GM21528 (cell line): ENCODE results near the gene ODF4.
A peak's percentile ranks its signal among the peaks of the same experiment; 100 is the strongest.
"Not testable (repeated sequence)": the region's sequence is repeated elsewhere in the genome, so short reads cannot be mapped to it uniquely, and the experiment has no call there.

Experiments used
- ATAC-seq: cut with Tn5 transposase; IDR thresholded peaks from one replicate; pipeline ENCODE4 v1.9.1; 2021; ENCODE audit warnings: mild to moderate bottlenecking, moderate library complexity; ENCODE audit not compliant: unreplicated experiment, low FRiP score

The ODF4 gene

GRCh38 chr17:8365143-8365542 lies 25.5 kb downstream of the ODF4 start:
- no peak for ATAC-seq

GRCh38 chr17:8366231-8366630 lies 26.6 kb downstream of the ODF4 start:
- ATAC-seq: no peak

GRCh38 chr17:8368193-8368592 lies 28.6 kb downstream of the ODF4 start:
- no peak for ATAC-seq

- ATAC-seq: no peak
Measured at GRCh38 chr17:8369944-8370343, 30.3 kb downstream of the ODF4 start.

GRCh38 chr17:8371786-8372185 lies 32.1 kb downstream of the ODF4 start:
- no peak for ATAC-seq

- ATAC-seq: no peak
Measured at GRCh38 chr17:8372422-8372821, 32.8 kb downstream of the ODF4 start.

- ATAC-seq: not testable (repeated sequence)
Measured at GRCh38 chr17:8373856-8374255, 34.2 kb downstream of the ODF4 start.

- no peak for ATAC-seq
Measured at GRCh38 chr17:8375738-8376259, 36.2 kb downstream of the ODF4 start.

- peak; percentile 75 for ATAC-seq
Measured at GRCh38 chr17:8376271-8377067, 36.8 kb downstream of the ODF4 start, which contains the start of gene KRABD2. Gene KRABD2, minus strand, starts transcription at chr17:8376704.

GRCh38 chr17:8377422-8377821 lies 37.8 kb downstream of the ODF4 start:
- ATAC-seq: no peak

GRCh38 chr17:8378117-8378516 lies 38.5 kb downstream of the ODF4 start:
- not testable (repeated sequence) for ATAC-seq

- no peak for ATAC-seq
Measured at GRCh38 chr17:8380049-8380448, 40.4 kb downstream of the ODF4 start.

- ATAC-seq: no peak
Measured at GRCh38 chr17:8382052-8382879, 42.6 kb downstream of the ODF4 start.

- peak; percentile 17 for ATAC-seq
Measured at GRCh38 chr17:8382880-8383142, 43.2 kb downstream of the ODF4 start.

GRCh38 chr17:8383143-8383822 lies 43.6 kb downstream of the ODF4 start, which contains the start of gene RPL26:
Gene RPL26, minus strand, starts transcription at chr17:8383193. Its CDS starts 883 bp downstream, at chr17:8382310.
- ATAC-seq: peak; percentile 86

- ATAC-seq: no peak
Measured at GRCh38 chr17:8384801-8385378, 45.2 kb downstream of the ODF4 start.

GRCh38 chr17:8386841-8387240 lies 47.2 kb downstream of the ODF4 start:
- ATAC-seq: no peak

GRCh38 chr17:8387914-8388651 lies 48.4 kb downstream of the ODF4 start:
- no peak for ATAC-seq

GRCh38 chr17:8391711-8392110 lies 52.1 kb downstream of the ODF4 start:
- no peak for ATAC-seq

- no peak for ATAC-seq
Measured at GRCh38 chr17:8392274-8392673, 52.6 kb downstream of the ODF4 start.
